ENCODE results near the gene FBN1.

The FBN1 gene

GRCh38 chr15:48556159-48556897 is 89.2 kb downstream of the FBN1 start:
- DNase-seq = no peak

GRCh38 chr15:48555241-48555881 is 90.1 kb downstream of the FBN1 start:
- no peak for DNase-seq

DNA sequence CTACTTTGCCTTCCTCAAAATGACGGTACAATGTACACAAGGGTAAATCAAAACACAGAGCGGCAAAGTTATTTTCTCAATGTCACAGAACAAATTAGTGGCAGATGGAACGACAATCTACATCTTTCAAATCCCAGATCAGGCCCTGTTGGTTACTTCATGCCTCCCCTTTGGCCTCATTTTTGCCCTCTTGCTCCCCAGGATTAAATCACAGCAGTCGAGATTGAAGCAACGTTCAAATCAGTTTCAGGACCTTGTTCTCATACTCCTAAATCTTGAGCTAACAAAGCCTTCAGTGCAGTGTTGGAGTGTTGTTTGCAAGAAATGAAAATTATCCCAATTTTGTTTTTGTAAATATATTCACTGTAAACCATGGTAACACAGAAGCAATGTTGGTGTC is 91.4 kb downstream of the FBN1 start:
- DNase-seq = no peak

GRCh38 chr15:48553559-48553958 is 92.0 kb downstream of the FBN1 start:
- DNase-seq = no peak

- no peak for DNase-seq
Measured at GRCh38 chr15:48550822-48551525, 94.5 kb downstream of the FBN1 start.

DNA sequence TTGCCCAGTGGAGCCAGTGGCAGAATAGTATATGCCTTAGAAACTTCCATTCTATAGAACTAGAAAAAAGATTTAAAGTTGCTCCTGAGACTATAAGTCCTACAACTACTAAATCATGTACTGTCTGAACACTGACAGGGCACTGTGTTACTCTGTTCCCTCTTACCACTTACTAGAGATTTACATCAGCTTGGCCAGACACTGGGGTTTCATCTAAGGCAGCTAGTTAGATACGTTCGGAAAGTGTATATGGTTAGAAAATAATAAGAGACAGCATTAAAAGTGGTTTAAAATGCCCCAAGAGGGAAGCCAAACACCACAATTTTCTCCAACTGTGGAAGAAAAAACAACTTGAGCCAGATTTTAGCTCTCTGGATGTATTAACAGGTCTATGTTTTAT is 97.1 kb downstream of the FBN1 start:
- no peak for DNase-seq

GRCh38 chr15:48547286-48547685 is 98.2 kb downstream of the FBN1 start:
- no peak for DNase-seq

GRCh38 chr15:48546296-48546695 is 99.2 kb downstream of the FBN1 start:
- no peak for DNase-seq

GRCh38 chr15:48544778-48545177 is 100.7 kb downstream of the FBN1 start:
- no peak for DNase-seq

GRCh38 chr15:48541341-48542278 is 103.9 kb downstream of the FBN1 start:
- DNase-seq = no peak

DNA sequence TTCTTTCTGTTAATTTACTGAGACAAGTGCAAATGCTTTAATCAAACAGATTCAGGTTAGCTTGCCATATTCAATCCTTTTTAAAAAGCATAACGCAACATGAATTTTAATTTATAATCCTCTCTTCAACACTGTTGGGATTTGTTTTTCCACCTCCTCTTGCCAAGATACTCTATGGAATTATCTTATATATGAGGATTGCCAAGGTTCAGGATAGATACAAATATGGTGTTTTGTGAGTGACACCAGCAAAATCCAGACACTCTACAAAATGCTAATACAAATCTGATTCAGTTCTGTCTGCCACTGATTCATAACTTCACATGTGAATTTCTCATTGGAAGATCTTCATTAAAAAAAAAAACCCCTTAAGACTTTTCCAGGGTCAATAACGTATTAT is 104.8 kb downstream of the FBN1 start:
- no peak for DNase-seq

GRCh38 chr15:48538941-48539340 is 106.6 kb downstream of the FBN1 start:
- DNase-seq = no peak

GRCh38 chr15:48537271-48538113 is 108.0 kb downstream of the FBN1 start:
- DNase-seq = no peak

DNA sequence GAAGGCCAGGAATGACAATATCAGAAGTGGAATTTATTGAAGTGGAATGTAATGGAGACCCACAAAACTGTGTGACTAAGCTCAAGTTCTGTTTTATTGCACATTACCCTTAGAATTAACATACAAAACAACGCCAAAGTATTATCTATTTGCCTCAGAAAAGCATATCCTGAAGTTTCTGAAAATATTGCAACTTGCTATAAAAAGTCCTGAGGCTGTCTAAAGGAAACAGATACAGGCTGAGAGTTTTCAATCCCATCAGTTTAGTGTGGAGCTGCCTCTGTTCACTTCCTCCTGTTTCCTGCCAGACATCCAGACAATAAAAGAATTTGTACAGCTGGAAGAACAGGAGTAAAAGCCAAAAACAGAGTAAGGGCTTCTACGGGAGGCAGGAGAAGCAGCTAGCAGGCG is 108.8 kb downstream of the FBN1 start:
- peak in 1 of 58 donors; percentile 12 for DNase-seq

- no peak for DNase-seq
Measured at GRCh38 chr15:48533982-48534381, 111.5 kb downstream of the FBN1 start.

GRCh38 chr15:48532946-48533345 is 112.6 kb downstream of the FBN1 start:
- no peak for DNase-seq

GRCh38 chr15:48530528-48530927 is 115.0 kb downstream of the FBN1 start:
- DNase-seq = no peak

DNA sequence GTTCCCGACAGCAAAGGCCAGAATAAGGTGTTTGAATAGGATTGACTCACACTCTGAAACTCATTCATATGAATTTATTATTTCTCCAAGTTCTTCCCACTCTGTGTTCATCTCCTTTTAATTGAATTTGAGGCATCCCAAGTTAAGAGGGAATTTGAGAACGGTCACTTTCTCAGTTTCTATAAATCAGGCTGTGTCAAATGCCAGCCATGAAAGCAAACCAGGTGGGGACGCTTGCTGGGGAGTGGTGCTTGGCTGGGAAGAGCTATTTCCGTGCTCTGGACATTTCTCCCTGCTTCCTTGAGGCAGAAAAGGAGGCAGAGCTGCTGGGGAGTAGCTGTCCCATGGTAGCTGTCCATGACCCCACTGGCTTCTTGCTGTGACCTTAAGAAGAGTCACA is 116.6 kb downstream of the FBN1 start:
- no peak for DNase-seq

DNA sequence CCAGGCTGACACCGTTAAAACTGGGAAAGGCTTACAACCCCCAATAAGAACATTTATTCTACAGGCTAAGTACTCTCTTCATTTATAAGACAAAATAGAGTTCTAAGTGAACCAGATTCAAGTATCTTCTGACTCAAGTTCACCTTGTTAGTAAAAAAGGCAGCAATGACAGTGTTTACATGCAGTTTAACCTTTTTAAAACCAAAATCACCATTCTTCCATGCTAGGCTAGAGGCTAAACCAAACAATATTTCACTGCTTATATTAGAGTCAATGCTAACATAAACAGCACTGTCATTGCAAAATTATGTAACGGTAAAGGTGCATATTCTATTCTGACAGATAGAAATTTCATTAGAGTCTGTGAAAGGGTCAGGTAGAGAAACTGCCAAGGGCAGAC is 118.0 kb downstream of the FBN1 start:
- DNase-seq = no peak

DNA sequence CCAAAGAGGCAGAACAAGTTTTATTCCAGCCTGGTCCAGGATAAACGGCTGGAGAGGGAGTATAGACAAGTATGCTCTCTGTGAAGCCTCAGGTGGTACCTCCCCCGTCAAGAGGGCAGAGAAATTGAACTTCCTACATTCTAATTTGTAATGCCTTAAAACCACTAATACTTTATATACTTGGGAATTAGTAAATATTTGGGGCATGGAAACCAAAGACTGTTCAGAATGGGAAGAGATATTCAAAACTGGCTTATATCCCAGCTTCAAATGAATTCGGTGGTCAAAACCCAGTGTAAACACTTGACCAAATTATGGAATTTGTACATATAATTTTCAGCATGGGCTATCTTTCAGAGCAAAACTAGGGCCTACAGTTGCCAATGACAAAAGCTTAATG is 122.6 kb downstream of the FBN1 start:
- no peak for DNase-seq
